NCI-H2196 treated with DMSO at 0.1 percent for 48 hours (cell line): ENCODE results near the gene TFAP2B.

ENCODE experiments used
- DNase-seq: peaks from one replicate; lab custom pipeline; 2025; ENCODE audit not compliant: unreplicated experiment; lab: John Stamatoyannopoulos, UW

Gene TFAP2B

DNA sequence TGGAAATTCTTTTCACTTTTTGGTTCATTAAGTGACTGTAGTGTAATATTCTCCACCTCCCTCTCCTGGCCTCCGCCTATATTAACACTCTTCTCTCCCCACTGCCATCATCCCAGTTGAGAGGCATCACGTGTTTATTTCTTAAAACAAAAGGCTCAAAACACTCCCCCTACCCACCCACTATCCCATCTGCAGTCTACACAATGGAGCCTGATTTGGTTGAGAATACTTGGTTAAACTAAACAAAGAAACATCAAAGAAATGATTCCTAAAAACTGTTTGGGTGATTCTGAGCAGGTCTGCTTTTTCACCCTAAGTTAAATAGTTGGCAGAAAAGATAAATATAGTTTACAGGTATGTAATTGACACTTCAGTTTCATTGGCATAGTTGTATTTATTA, 5.9 kb downstream of the TFAP2B start:
- no peak for DNase-seq

DNA sequence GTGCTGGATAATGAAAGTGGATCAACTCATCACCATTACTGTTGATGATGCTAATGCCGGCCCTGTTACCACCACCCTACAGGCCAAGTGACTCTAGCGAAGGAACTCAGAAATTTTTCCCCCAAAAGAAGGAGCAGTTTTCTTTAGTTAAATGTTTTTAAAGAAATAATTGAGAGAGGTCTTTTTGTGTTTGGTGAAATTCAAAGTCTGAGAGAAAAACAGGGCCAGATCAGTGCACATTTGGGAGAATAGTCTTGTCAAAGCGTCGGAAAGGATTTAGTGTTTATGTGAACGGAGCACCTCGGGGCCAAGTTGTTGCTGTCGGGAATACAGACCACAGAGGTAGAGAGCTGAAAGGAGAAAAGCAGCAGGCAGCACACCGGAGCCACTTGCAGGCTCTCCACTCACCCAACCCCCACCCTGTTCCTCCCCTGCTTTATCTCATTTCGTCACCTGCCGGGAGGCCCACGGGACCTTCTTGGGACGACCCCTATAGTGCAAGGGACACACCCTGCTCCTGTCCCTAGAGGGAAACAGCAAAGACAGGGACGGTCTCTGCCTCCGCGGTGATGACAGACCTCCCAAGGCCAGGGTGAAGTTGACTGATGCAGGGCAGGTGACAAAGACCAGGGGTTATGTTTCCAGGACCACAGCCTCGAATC, 6.8 kb downstream of the TFAP2B start:
- no peak for DNase-seq

DNA sequence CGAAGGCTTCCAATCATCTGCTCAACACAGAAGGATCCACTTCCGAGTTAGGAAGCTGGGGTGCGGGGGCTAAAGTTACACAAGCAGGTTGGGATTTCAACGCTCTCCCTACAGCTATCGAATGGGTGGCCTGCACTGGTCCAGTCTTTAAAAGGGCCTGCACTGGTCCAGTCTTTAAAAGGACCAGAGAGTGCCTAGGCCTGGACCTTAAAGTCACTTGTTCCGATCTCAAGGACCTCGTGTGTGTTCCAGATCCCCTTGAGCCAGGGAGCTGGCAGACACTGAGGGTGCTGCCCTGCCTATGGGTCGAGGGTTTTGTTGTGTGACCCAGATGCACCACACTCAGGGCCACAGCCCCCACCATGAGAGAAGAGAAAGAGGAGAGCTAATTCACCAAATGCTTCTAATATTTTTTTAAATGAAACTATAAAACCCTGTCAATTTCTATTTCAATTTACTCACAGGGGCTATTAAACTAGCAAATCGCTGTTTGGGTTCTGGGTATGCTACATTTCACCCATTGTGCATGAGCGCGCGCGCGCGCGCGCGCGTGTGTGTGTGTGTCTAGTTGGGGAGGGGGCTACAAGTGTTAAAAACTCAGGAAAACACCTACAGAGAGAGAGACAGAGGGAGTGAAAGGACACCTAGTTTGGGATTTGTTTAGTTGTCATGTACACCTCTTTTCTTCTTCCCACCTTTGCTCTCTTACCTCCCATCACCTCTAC, 7.5 kb downstream of the TFAP2B start:
- no peak for DNase-seq

GRCh38 chr6:50826803-50827202, 8.1 kb downstream of the TFAP2B start:
- DNase-seq, result no peak

GRCh38 chr6:50829049-50829448, 10.4 kb downstream of the TFAP2B start:
- DNase-seq, result no peak

DNA sequence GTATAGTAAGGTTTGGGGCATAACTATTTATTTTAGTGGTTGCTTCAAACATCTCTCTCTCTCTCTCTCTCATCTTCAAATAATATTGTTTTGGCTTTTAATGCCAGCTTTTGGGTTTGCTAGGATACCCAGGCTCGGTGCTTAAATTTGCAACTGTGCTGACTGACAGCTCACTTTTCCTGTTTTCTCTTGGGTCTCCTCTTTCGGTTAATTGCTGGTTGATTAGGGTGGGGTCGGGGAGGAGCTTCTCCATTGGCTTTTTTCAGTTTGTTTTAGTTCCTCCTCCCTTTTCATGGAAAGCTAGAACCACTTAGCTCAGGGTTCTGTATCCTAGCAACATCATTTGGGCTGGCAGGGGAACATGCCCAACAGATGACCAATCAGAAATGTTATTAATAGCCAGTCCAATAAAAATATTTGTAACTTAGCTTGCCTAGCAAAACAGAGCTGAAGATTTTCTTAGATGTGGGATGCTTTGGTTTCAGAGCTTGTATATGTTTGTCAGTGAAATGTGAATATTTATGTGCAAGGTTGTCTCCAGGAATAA, 11.3 kb downstream of the TFAP2B start:
- no peak for DNase-seq

DNA sequence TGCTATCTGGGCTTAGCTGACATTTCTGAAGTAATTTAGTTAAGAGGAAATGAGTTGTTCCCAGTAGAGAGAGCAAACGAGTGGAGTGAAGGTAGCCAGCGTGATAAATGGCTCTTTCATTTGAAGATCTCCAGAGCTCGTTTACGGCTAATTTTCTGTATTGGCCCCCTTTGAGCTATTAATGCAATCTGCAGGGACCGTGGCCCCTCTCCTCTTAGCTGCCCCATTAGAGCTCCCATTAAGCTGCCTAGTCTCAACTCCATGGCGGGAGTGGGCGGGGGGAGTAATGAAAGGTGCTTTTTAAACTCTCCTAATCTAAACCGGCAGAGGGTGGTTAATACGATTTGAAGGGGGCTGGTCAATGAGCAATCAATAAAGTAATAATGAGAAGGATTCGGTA, 12.5 kb downstream of the TFAP2B start:
- no peak for DNase-seq

GRCh38 chr6:50832912-50833311, 14.2 kb downstream of the TFAP2B start:
- no peak for DNase-seq

DNA sequence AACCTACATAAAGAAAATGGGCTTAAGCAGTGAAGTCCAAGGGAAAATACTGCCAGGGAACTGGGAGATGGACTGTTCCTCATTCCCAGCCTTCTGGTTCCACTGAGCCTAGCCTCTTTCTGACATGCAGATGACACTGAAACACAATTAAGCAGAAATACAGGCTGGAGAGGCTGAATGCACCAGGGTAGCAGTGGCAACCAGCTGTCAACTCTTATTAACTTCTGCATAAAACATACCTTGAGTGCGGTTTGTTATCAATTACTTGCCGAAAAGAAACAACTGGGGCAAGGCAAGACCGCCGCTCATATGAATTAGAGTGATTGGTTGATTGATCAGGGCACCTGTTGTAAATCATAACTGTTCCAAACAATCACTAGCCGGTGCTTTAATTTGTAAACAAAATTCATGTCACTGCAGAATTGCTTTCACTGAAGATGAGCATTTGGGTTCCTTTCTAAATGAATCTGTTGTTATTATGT, 16.3 kb downstream of the TFAP2B start:
- DNase-seq, result no peak

- no peak for DNase-seq
Observed at GRCh38 chr6:50836231-50836630, 17.6 kb downstream of the TFAP2B start.

DNA sequence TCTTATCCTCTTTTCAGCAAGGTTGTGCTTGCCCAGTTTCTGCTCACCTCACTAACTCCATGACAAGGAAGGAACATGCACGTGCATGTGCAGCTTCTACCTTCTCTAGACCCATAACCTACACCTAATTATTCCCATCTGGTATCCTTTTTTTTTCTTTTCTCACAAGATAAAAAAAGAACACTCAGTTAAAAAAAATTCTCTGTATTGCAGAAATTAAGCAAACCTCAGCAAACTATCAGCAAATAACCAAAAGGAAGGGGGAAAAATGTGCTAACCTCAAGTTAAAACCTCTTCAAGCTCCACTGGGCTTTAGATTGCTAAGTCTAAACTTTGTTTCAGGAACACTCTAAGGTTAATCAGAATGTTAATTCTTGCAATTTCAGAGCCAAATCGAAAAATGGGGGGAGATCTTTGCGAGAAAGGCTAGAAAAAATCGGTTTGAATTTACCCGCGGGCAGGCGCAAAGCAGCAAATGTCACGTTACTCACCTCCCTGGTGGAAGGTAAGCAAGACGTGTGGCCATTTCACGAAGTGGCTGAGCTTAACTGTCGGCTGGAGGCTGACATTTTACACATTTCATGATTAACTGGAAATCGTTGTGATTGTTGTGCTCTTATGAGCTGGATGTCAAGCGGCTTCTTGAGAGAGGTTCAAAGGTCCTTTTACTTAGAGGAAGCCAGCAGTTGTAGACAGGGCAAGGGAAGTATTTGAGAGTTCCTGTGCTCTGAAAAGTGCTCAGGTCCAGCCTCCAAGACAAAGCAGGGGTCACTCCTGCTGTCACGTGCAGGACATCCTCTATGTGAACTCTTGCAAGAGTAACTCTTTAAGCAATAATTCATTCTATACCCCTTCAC, 19.1 kb downstream of the TFAP2B start:
- DNase-seq, result no peak

GRCh38 chr6:50840112-50840810, 21.6 kb downstream of the TFAP2B start:
- no peak for DNase-seq

- no peak for DNase-seq
Observed at GRCh38 chr6:50840811-50841192, 22.1 kb downstream of the TFAP2B start.

- no peak for DNase-seq
Observed at GRCh38 chr6:50842446-50842845, 23.8 kb downstream of the TFAP2B start.

DNA sequence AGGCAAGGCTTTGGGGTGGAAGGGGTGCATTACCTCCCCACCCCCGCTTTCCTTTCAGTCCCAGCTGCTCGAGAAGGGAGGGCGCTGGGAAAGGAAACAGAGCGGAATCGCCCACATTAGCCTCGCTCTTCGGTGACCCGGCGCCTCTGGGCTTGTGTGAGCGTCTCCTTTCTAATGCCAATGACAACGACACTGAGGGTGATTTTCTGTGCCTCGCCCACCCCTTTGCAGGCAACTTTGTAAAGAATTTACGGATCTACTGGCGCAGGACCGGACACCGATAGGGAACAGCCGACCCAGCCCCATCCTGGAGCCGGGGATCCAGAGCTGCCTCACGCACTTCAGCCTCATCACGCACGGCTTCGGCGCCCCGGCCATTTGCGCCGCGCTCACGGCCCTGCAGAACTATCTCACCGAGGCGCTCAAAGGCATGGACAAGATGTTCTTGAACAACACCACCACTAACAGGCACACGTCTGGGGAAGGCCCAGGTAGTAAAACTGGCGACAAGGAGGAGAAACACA, 24.3 kb downstream of the TFAP2B start:
- DNase-seq, result no peak

GRCh38 chr6:50843842-50844241, 25.2 kb downstream of the TFAP2B start:
- no peak for DNase-seq

- DNase-seq, result no peak
Observed at GRCh38 chr6:50845499-50846143, 26.9 kb downstream of the TFAP2B start.

DNA sequence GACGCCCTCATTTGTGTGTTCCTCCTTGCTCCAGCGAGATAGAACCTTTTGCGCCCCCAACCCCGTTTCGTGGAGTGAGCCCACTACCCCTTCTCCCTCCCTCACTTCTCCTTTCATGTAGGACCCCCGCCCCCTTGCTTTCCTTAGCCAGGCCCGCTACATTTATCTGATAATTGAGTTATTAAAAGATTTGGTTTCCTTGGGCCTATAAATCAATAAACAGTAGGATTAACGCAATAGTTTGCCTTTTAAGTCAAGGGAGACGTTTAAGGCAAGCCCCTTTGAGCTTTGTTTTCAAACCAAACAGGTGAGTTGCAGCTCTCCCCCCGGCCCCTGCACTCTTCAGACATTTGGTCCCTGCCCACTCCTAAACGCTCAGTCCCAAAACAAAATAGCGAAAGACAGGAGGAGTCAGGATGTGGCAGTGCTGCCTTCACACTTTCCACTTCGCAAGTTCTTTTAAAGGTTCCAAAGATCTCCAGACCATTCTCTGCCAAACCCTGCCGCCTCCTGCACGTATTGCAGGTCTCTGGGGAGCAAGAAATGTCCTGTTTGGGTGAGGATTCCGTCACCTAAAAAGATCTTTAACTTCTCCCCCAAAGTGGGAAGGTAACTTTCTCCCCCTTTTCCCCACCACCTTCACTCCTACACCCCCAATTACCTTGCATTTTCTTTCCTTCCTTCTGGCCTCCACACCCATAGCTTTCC, 27.6 kb downstream of the TFAP2B start:
- no peak for DNase-seq

- DNase-seq, result no peak
Observed at GRCh38 chr6:50846852-50847155, 28.1 kb downstream of the TFAP2B start.
